Myocyte (in vitro differentiated cells): ENCODE data around the gene OR4K15. TPM values are rescaled to one million over a fixed set of nuclear protein-coding genes. Genes with fewer than 3 reads are reported as not detected.
"Not testable (repeated sequence)": the region's sequence is repeated elsewhere in the genome, so short reads cannot be mapped to it uniquely, and the experiment has no call there.

ENCODE experiments used
- DNase-seq: peaks from one replicate; pipeline ENCODE4 v3.0.0-alpha.2; 2012; ENCODE audit warnings: low read depth
- polyA plus RNA-seq: library from polyadenylated mRNA; unstranded; fragments of >200 nt; gene quantifications from one replicate; pipeline ENCODE4 v1.2.1, GENCODE V29; 2012; ENCODE audit warnings: missing spikeins
- total RNA-seq: library from RNA; depleted of rRNA; stranded (reverse); fragments of >200 nt; gene quantifications from 2 replicates; pipeline ENCODE4 v1.2.3, GENCODE V29; 2014

The OR4K15 gene, protein sequence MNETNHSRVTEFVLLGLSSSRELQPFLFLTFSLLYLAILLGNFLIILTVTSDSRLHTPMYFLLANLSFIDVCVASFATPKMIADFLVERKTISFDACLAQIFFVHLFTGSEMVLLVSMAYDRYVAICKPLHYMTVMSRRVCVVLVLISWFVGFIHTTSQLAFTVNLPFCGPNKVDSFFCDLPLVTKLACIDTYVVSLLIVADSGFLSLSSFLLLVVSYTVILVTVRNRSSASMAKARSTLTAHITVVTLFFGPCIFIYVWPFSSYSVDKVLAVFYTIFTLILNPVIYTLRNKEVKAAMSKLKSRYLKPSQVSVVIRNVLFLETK
- not detected in 2 replicates for total RNA-seq
- polyA plus RNA-seq: not detected

DNA sequence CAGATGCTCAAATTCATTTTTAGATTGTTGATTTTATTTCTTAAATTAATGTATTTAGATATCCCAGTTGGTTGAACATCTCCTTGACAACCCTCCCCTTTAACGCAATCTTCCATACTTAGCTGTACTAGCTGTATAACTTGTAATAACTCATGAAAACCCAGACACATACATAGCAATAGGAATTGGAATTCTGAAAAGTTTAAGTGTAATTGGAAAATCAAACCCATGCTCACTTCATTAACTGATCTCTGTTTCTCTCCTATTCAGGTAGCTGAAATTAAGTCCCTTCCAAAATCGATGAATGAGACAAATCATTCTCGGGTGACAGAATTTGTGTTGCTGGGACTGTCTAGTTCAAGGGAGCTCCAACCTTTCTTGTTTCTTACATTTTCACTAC is at the start of gene OR4K15:
TSS of gene OR4K15 (plus strand) at position 301 of the 400 bp plus-strand sequence. CDS start at position 301, 0 bp downstream.
- no peak for DNase-seq

DNA sequence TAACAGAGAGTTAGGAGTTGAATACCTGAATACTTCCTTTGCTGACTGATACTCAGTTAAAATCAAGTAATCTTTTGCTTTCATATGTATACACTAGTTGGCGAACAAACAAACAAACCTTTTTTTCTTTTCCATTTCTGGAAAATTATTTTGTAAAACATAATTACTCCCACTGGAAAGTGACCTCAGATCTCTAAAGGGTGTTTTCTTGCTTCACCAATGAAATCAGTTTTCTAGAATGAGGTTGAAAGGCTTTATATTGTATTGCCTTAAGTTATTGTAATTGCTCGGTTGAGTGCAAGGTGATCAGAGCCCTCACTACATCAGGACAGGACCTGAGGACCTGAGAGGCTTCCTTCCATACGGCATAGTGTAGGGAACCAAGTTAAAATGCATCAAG is 44.8 kb upstream of the OR4K15 start, which contains the start of gene OR4K1:
TSS of gene OR4K1 (plus strand) at position 301 of the 400 bp plus-strand sequence. CDS start 4,750 bp downstream, outside the sequence.
- DNase-seq: no peak

DNA sequence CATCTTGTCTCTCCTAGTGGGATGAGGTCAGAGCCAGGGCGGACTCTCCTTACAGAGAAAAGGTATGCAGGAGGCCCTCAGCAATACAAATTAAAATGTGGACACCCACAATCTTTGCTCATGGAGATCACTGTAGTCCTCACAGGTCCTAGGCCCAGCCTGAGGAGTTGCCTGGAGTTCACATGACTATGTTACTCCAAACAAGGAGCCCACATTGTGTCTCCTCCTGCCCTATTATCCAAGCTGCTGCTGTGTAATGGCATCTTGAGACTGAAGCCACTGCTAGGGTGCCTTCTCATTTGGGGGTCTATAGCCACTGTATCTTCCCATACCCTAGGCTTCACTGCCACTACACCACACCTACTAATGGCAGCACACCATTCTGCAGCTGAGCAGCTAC is 33.7 kb upstream of the OR4K15 start:
- DNase-seq: no peak

DNA sequence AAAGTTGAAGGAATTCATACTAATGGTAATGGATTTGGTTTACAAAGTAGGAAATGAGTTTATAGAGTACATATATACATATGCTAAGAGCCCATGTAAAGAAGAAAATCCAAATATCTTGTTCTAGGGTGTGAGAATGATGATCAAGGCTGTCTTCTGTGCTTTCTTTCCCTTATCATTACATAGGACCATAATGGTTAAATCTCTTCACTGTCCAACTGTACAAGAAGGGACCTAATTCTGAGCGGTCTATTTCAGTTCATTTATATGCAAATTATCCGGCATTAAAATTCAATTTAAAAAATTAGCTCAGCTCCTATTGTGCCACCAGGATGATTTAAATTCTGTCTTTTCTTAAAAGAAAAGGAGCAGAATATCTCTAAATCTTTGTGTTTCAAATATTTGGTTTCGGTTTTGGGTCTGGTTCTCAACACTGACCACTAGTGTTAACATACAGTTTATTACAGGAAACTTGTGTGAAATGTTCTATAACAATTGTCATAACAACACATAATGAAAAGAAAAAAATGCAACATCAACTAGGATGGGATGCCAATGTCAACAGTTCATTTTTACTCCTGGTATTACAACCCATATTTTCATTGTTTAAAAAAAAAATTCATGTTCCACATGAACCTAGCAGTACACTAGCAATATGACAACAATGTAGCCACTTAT is 27.8 kb upstream of the OR4K15 start:
- peak; percentile 7 for DNase-seq

DNA sequence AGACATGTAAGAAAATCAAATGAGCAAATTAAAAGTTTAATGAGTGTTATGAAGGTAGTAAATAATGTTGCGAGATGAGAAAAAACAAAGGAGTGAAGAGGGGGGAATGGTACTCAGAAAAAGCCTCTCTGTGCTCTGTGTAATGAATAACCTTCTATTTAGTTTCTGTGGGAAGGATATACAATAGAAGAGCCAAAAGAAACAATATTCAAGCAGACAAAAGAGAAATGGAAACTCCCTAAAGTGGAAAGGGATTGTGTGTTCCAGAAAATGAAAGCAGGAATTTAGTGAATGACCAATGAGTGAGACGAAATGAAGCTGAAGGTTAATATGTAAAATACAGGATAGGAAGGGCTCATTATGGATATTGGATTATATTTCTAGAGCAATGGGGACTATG is 26.2 kb upstream of the OR4K15 start:
- no peak for DNase-seq

DNA sequence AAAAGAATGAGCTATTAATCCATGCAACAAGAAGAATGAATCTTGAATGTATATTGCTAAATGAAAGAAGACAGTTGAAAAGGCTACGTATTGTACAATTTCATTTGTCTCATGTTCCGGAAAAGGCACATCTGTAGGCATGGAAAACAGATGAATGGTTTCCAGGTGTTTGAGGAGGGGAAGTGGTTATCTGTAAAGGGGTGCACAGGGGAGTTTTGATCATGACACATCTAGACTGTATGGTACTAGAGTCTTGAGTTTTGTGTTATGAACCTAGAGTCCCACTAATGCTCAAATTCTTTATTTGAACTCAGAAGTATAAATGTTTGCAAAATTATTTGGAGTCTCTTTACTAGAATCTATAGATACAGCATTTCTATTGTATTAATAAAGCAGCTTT is 5.7 kb upstream of the OR4K15 start:
- DNase-seq: not testable (repeated sequence)

DNA sequence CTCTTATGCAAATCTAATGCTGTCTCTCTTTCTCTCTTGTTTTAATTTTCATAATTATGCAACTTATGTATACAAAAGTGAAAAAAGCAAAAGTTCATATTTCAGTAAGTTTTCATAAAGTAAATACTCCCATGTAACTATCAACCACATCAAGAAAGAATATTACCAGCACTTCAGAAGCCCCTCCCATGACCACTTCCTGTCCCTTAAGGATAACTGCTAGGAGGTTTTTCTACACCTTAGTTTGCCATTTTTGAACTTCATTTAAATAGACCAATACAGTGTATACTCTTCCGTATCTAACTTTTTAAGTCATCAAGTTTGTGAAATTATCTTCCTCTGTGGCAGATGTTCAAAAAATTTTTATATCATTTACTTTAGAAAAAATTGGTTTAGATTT is 547 bp upstream of the OR4K15 start:
- DNase-seq: no peak

DNA sequence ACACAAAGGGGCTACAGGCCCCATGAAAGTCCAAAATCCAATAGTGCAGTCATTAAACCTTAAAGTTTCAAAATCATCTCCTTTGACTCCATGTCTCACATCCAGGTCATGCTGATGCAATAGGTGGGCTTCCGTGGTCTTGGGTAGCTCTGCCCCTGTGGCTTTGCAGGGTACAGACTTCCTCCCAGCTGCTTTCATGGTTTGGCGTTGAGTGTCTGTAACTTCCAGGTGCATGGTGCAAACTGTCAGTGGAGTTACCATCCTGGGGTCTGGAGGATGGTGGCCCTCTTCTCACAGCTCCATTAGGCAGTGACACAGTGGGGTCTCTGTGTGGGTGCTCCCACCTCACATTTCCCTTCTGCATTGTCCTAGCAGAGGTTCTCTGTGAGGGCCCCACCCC is 18.0 kb downstream of the OR4K15 start:
- no peak for DNase-seq

DNA sequence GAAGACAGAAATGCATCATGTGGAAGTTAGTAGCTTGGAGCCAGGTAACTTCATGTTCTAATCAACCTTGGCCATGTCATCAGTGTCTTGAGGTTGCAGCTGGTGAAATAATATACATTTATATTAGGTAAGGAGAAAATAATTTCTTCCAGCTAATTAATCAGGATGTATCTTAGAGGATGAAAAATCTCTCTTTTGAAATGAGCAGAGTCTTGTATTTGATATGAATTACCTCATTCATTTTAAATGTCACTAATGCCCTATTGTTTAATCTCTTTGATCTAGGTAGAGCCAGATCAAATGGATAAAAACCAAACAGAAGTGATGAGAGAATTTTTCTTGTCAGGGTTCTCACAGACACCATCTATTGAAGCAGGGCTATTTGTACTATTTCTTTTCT is 26.5 kb downstream of the OR4K15 start, which contains the start of gene OR4Q2:
TSS of gene OR4Q2 (plus strand) at position 301 of the 400 bp plus-strand sequence.
- no peak for DNase-seq

DNA sequence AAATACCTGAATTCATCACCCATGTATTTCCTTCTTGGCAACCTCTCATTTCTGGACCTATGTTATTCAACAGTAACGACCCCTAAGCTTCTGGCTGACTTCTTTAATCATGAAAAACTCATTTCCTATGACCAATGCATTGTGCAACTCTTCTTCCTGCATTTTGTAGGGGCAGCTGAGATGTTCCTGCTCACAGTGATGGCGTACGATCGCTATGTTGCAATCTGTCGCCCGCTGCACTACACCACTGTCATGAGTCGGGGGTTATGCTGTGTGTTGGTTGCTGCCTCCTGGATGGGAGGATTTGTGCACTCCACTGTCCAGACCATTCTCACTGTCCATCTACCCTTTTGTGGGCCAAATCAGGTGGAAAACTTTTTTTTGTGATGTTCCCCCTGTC is 26.9 kb downstream of the OR4K15 start:
- no peak for DNase-seq

DNA sequence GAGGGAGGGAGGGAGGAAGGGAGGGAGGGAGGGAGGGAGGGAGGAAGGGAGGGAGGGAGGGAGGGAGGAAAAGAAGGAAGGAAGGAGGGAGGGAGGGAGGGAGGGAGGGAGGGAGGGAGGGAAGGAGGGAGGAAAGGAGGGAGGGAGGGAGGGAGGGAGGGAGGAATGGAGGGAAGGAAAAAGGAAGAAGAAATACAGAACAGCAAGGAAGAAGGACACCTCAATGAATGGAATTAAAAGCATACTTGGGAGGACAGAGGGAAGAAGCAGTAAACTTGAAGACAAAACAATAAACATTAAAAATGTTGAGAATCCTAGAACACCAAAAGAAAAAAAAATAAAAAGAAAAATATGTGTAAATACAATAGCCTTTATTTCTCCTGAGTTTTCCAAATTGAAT is 32.8 kb downstream of the OR4K15 start:
- no peak for DNase-seq

DNA sequence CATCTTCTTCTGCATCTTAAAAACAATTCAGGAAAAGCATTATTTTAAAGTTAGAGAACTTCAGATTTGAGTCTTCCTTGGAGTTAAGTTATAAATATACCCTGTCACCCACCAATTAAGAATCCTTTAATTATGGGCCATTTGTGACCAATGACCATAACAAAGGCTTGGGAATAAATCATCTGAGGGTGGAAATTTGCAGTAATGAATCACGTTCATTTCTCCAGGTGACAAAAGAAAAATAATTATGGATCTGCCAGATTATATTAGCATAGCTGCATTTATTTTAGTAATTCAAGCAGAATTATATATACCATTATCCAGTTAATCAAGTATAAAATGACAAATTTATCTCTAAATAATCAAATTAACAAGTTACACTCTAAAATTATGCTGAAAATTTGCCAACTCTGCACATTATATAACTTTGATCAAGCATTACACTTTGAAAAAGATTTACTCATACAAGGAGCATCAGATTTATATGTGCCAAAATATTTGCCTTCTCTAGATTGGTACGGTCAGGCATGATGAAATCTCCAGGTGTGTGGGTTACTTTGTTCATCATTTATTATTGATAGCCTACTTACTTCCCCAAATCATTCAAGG is 44.0 kb downstream of the OR4K15 start, which contains the start of gene OR4K14:
TSS of gene OR4K14 (minus strand) at position 51 of the 609 bp plus-strand sequence. CDS start 4,114 bp downstream, outside the sequence.
- DNase-seq: no peak

Other genes starting within 250 kb of the OR4K15 start
- gene OR4Q3, start 232.0 kb upstream of the OR4K15 start, total RNA-seq: not detected in 2 replicates
- not detected in 2 replicates for gene OR4M1, start 202.1 kb upstream of the OR4K15 start, total RNA-seq
- not detected in 2 replicates for gene OR4N2, start 171.8 kb upstream of the OR4K15 start, total RNA-seq
- gene OR4K2, start 100.4 kb upstream of the OR4K15 start, total RNA-seq: not detected in 2 replicates
- gene OR4K5, start 55.0 kb upstream of the OR4K15 start, total RNA-seq: not detected in 2 replicates
- not detected in 2 replicates for gene OR4K1, start 44.7 kb upstream of the OR4K15 start, total RNA-seq
- gene OR4Q2, start 26.6 kb downstream of the OR4K15 start, total RNA-seq: not detected in 2 replicates
- gene OR4K14, start 43.7 kb downstream of the OR4K15 start, total RNA-seq: not detected in 2 replicates
- gene OR4K13, start 60.4 kb downstream of the OR4K15 start, total RNA-seq: not detected in 2 replicates
- gene OR4L1, start 84.5 kb downstream of the OR4K15 start, total RNA-seq: not detected in 2 replicates
- not detected in 2 replicates for gene OR4K17, start 135.1 kb downstream of the OR4K15 start, total RNA-seq
- not detected in 2 replicates for gene OR4N5, start 163.2 kb downstream of the OR4K15 start, total RNA-seq
- not detected in 2 replicates for gene OR11G2, start 215.3 kb downstream of the OR4K15 start, total RNA-seq
- gene OR11H6, start 248.1 kb downstream of the OR4K15 start, total RNA-seq: not detected in 2 replicates